ENCODE results near the gene SYNJ2.

Gene SYNJ2

DNA sequence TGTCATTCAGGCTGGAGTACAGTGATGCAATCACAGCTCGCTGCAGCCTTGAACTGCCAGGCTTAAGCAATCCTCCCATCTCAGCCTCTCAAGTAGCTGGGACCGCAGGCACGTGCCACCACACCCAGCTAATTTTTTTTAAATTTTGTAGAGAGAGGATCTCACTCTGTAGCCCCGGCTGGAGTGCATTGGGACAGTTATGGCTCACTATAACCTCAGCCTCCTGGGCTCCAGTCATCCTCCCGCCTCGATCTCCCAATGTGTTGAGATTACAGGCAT lies 99.9 kb downstream of the SYNJ2 start:
- H3K4me2 ChIP-seq (ENCODE audit: insufficient read depth, low read length), result no peak overlapping the region
- no peak overlapping the region for H3K27ac ChIP-seq (ENCODE audit: low read length)
- no peak for TF ChIP-seq EZH2 (IDR thresholded peaks at IDR 0.05; ENCODE audit: borderline replicate concordance, low read depth, low read length, severe bottlenecking)
- TF ChIP-seq, protein P1, sequence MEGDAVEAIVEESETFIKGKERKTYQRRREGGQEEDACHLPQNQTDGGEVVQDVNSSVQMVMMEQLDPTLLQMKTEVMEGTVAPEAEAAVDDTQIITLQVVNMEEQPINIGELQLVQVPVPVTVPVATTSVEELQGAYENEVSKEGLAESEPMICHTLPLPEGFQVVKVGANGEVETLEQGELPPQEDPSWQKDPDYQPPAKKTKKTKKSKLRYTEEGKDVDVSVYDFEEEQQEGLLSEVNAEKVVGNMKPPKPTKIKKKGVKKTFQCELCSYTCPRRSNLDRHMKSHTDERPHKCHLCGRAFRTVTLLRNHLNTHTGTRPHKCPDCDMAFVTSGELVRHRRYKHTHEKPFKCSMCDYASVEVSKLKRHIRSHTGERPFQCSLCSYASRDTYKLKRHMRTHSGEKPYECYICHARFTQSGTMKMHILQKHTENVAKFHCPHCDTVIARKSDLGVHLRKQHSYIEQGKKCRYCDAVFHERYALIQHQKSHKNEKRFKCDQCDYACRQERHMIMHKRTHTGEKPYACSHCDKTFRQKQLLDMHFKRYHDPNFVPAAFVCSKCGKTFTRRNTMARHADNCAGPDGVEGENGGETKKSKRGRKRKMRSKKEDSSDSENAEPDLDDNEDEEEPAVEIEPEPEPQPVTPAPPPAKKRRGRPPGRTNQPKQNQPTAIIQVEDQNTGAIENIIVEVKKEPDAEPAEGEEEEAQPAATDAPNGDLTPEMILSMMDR (IDR thresholded peaks at IDR 0.05; ENCODE audit: borderline replicate concordance, extremely low read depth, low read length, poor library complexity, severe bottlenecking), result no peak
- no peak overlapping the region for H3K4me3 ChIP-seq (ENCODE audit: low read depth in 1 of 2, low read length in 2 of 2)
- peaks cover 57% of the 10 kb centered on the region for H3K36me3 ChIP-seq (ENCODE audit: insufficient read depth, low read length)
- no peaks in the 10 kb centered on the region for H3K9me3 ChIP-seq (ENCODE audit: insufficient read depth, low read length, severe bottlenecking)
- no peaks in the 10 kb centered on the region for H3K79me2 ChIP-seq (ENCODE audit: insufficient read depth, low read length)
- H4K20me1 ChIP-seq (ENCODE audit: insufficient read depth, low read length), result no peaks in the 10 kb centered on the region
- peaks cover 15% of the 10 kb centered on the region for H3K4me1 ChIP-seq (ENCODE audit: insufficient read depth, low read length)
- no peaks in the 10 kb centered on the region for H3K27me3 ChIP-seq (ENCODE audit: insufficient read depth, low read length, poor library complexity)
- no peak overlapping the region for H3K9ac ChIP-seq (ENCODE audit: low read depth, low read length)
- no peak overlapping the region for H2AFZ ChIP-seq (ENCODE audit: low read depth, low read length)
- ATAC-seq (ENCODE audit: insufficient read depth, low read depth) (no peak), DNase-seq (no peak)

- ATAC-seq (ENCODE audit: insufficient read depth, low read depth), result no peak
- H3K27ac ChIP-seq (ENCODE audit: low read length), result peak overlapping the region; percentile 60
- H3K4me3 ChIP-seq (ENCODE audit: low read depth in 1 of 2, low read length in 2 of 2), result no peak overlapping the region
- H3K4me2 ChIP-seq (ENCODE audit: insufficient read depth, low read length), result no peak overlapping the region
- no peak for DNase-seq
- no peaks in the 10 kb centered on the region for H3K79me2 ChIP-seq (ENCODE audit: insufficient read depth, low read length)
- H3K27me3 ChIP-seq (ENCODE audit: insufficient read depth, low read length, poor library complexity), result no peaks in the 10 kb centered on the region
- H3K9me3 ChIP-seq (ENCODE audit: insufficient read depth, low read length, severe bottlenecking), result no peaks in the 10 kb centered on the region
- H3K36me3 ChIP-seq (ENCODE audit: insufficient read depth, low read length), result peaks cover 49% of the 10 kb centered on the region
- H4K20me1 ChIP-seq (ENCODE audit: insufficient read depth, low read length), result no peaks in the 10 kb centered on the region
- H2AFZ ChIP-seq (ENCODE audit: low read depth, low read length), result no peak overlapping the region
- no peak overlapping the region for H3K9ac ChIP-seq (ENCODE audit: low read depth, low read length)
- TF ChIP-seq, protein P1 (IDR thresholded peaks at IDR 0.05; ENCODE audit: borderline replicate concordance, extremely low read depth, low read length, poor library complexity, severe bottlenecking), result no peak
- TF ChIP-seq EZH2 (IDR thresholded peaks at IDR 0.05; ENCODE audit: borderline replicate concordance, low read depth, low read length, severe bottlenecking), result no peak
- peaks cover 33% of the 10 kb centered on the region for H3K4me1 ChIP-seq (ENCODE audit: insufficient read depth, low read length)
Observed at GRCh38 chr6:158083455-158084325, 102.0 kb downstream of the SYNJ2 start.

- peak overlapping the region; percentile 77 for H3K9ac ChIP-seq (ENCODE audit: low read depth, low read length)
- no peaks in the 10 kb centered on the region for H3K79me2 ChIP-seq (ENCODE audit: insufficient read depth, low read length)
- H2AFZ ChIP-seq (ENCODE audit: low read depth, low read length), result no peak overlapping the region
- TF ChIP-seq, protein P1 (IDR thresholded peaks at IDR 0.05; ENCODE audit: borderline replicate concordance, extremely low read depth, low read length, poor library complexity, severe bottlenecking), result no peak
- TF ChIP-seq EZH2 (IDR thresholded peaks at IDR 0.05; ENCODE audit: borderline replicate concordance, low read depth, low read length, severe bottlenecking), result no peak
- no peaks in the 10 kb centered on the region for H3K27me3 ChIP-seq (ENCODE audit: insufficient read depth, low read length, poor library complexity)
- H3K4me3 ChIP-seq (ENCODE audit: low read depth in 1 of 2, low read length in 2 of 2), result no peak overlapping the region
- no peaks in the 10 kb centered on the region for H3K9me3 ChIP-seq (ENCODE audit: insufficient read depth, low read length, severe bottlenecking)
- peak overlapping the region; percentile 99 for H3K27ac ChIP-seq (ENCODE audit: low read length)
- DNase-seq, result no peak
- H3K4me1 ChIP-seq (ENCODE audit: insufficient read depth, low read length), result peaks cover 33% of the 10 kb centered on the region
- H3K36me3 ChIP-seq (ENCODE audit: insufficient read depth, low read length), result peaks cover 59% of the 10 kb centered on the region
- ATAC-seq (ENCODE audit: insufficient read depth, low read depth), result no peak
- no peaks in the 10 kb centered on the region for H4K20me1 ChIP-seq (ENCODE audit: insufficient read depth, low read length)
- peak overlapping the region; percentile 73 for H3K4me2 ChIP-seq (ENCODE audit: insufficient read depth, low read length)
Observed at GRCh38 chr6:158085261-158086053, 103.8 kb downstream of the SYNJ2 start.
